H1 (cell line): ENCODE data around the gene LIPG. TPM values are rescaled to one million over a fixed set of nuclear protein-coding genes. Genes with fewer than 3 reads are reported as not detected.

Experiments
- CTCF ChIA-PET: fragments of 300-600 bp; sonication (Branson Sonifier 250); formaldehyde crosslinking; loops from one replicate; lab custom pipeline; 2021; ENCODE audit not compliant: partially characterized antibody; lab: Charles Lee
- POLR2A ChIA-PET: fragments of 300-600 bp; sonication (Branson Sonifier 250); formaldehyde crosslinking; loops from one replicate; lab custom pipeline; 2021; ENCODE audit warnings: inconsistent platforms; ENCODE audit not compliant: partially characterized antibody; lab: Charles Lee
- DNase-seq, 2 experiments: peaks; one replicate each; pipeline versions ENCODE4 v3.0.0 to v3.0.0-alpha.2; 2010 to 2022; ENCODE audit warnings: low spot score in 2 of 2, low read depth in 1 of 2, mixed read lengths in 1 of 2
- FAIRE-seq: peaks from 2 replicates; lab custom pipeline; 2011; peaks lifted over from hg19 to GRCh38; lab: Jason Lieb, UNC
- H2AFZ ChIP-seq: 2 replicates; pipeline ENCODE4 v1.8.1; 2012; ENCODE audit warnings: low read length, inconsistent platforms
- H2AK5ac ChIP-seq: 2 replicates; pipeline ENCODE4 v1.6.1; 2013; ENCODE audit warnings: low read depth, low read length
- H2BK120ac ChIP-seq: replicated peaks from 2 replicates; pipeline ENCODE3; 2013; ENCODE audit warnings: low read depth, low read length, inconsistent platforms
- H2BK12ac ChIP-seq: 2 replicates; pipeline ENCODE4 v1.6.1; 2013; ENCODE audit warnings: low read depth, low read length
- H2BK15ac ChIP-seq: 2 replicates; pipeline ENCODE4 v1.6.1; 2013; ENCODE audit warnings: low read length
- H2BK20ac ChIP-seq: 2 replicates; pipeline ENCODE4 v1.6.1; 2013; ENCODE audit warnings: low read length
- H2BK5ac ChIP-seq: 2 replicates; pipeline ENCODE4 v1.6.1; 2013; ENCODE audit warnings: low read depth, low read length
- H3K14ac ChIP-seq: 2 replicates; pipeline ENCODE4 v1.6.1; 2013; ENCODE audit warnings: inconsistent platforms; ENCODE audit not compliant: insufficient read length
- H3K18ac ChIP-seq: 2 replicates; pipeline ENCODE4 v1.6.1; 2013; ENCODE audit warnings: low read length; ENCODE audit errors: extremely low read depth
- H3K23ac ChIP-seq: 2 replicates; pipeline ENCODE4 v1.6.1; 2013; ENCODE audit warnings: inconsistent platforms; ENCODE audit not compliant: insufficient read length
- H3K23me2 ChIP-seq: 2 replicates; pipeline ENCODE4 v1.6.1; 2013; ENCODE audit warnings: low read depth, low read length
- H3K27ac ChIP-seq: 2 replicates; pipeline ENCODE4 v1.6.1; 2011; ENCODE audit warnings: low read depth, low read length, inconsistent platforms
- H3K27me3 ChIP-seq, 4 experiments: replicated peaks in 1 of 4; 1 replicate in 1 of 4; 2 replicates in 3 of 4; pipeline versions ENCODE4 v1.6.1 to v1.8.1; 2011 to 2013; ENCODE audit warnings: low read length in 3 of 4, mild to moderate bottlenecking in 3 of 4, inconsistent platforms in 2 of 4, mixed read lengths in 2 of 4, moderate library complexity in 1 of 4; ENCODE audit not compliant: control insufficient read depth in 3 of 4, insufficient read depth in 3 of 4; ENCODE audit errors: extremely low read depth in 1 of 4
- H3K36me3 ChIP-seq, 4 experiments: 2 replicates each; pipeline versions ENCODE4 v1.6.1 to v1.8.1; 2011 to 2013; ENCODE audit warnings: mild to moderate bottlenecking in 4 of 4, low read length in 3 of 4, moderate library complexity in 2 of 4, control low read depth in 1 of 4, inconsistent platforms in 1 of 4; ENCODE audit not compliant: insufficient read depth in 4 of 4, control insufficient read depth in 2 of 4
- H3K4ac ChIP-seq: replicated peaks from 2 replicates; pipeline ENCODE3; 2013; ENCODE audit warnings: low read length, low read depth, mixed read lengths, inconsistent platforms; ENCODE audit not compliant: insufficient read length
- H3K4me1 ChIP-seq, 4 experiments: replicated peaks in 1 of 4; 1 replicate in 1 of 4; 2 replicates in 3 of 4; pipeline versions ENCODE4 v1.6.1 to v1.8.1; 2011 to 2013; ENCODE audit warnings: low read length in 3 of 4, inconsistent platforms in 2 of 4, mixed read lengths in 1 of 4; ENCODE audit not compliant: insufficient read depth in 4 of 4, control insufficient read depth in 3 of 4
- H3K4me2 ChIP-seq, 2 experiments: 2 replicates each; pipeline versions ENCODE4 v1.6.1 to v1.8.1; 2011 to 2013; ENCODE audit warnings: low read depth in 2 of 2, low read length in 2 of 2, control low read depth in 1 of 2, inconsistent platforms in 1 of 2, mild to moderate bottlenecking in 1 of 2; ENCODE audit not compliant: insufficient read depth in 1 of 2
- H3K4me3 ChIP-seq, 4 experiments: fragments of 200-600, 300-600 bp in 1 of 4; sonication (generic), shearing (Covaris generic), sonication (Bioruptor Twin) in 1 of 4; 2 replicates each; pipeline versions ENCODE4 v1.5.1 to v1.8.1; 2011 to 2016; ENCODE audit warnings: low read length in 4 of 4, low read depth in 3 of 4, control low read depth in 2 of 4, inconsistent platforms in 2 of 4, mild to moderate bottlenecking in 2 of 4, mixed read lengths in 1 of 4, moderate library complexity in 1 of 4; ENCODE audit not compliant: insufficient read depth in 2 of 4; ENCODE audit errors: extremely low read depth in 1 of 4
- H3K56ac ChIP-seq: replicated peaks from 2 replicates; pipeline ENCODE3; 2013; ENCODE audit warnings: low read depth, mild to moderate bottlenecking, mixed read lengths, low read length, inconsistent platforms; ENCODE audit not compliant: insufficient read length
- H3K79me1 ChIP-seq: 2 replicates; pipeline ENCODE4 v1.6.1; 2013; ENCODE audit warnings: low read depth, low read length, control low read depth
- H3K79me2 ChIP-seq, 2 experiments: 2 replicates each; pipeline versions ENCODE4 v1.6.1 to v1.8.1; 2012 to 2013; ENCODE audit warnings: low read length in 2 of 2, mild to moderate bottlenecking in 2 of 2, inconsistent platforms in 1 of 2; ENCODE audit not compliant: insufficient read depth in 2 of 2, control insufficient read depth in 1 of 2
- H3K9ac ChIP-seq, 4 experiments: replicated peaks in 1 of 4; 1 replicate in 1 of 4; 2 replicates in 3 of 4; pipeline versions ENCODE4 v1.6.1 to v1.8.1; 2011 to 2013; ENCODE audit warnings: low read depth in 3 of 4, low read length in 3 of 4, control low read depth in 2 of 4, mild to moderate bottlenecking in 2 of 4, moderate library complexity in 2 of 4, inconsistent platforms in 1 of 4; ENCODE audit errors: extremely low read depth in 1 of 4
- H3K9me3 ChIP-seq, 2 experiments: 2 replicates each; pipeline versions ENCODE4 v1.6.1 to v1.8.1; 2012 to 2013; ENCODE audit warnings: mild to moderate bottlenecking in 2 of 2, moderate library complexity in 2 of 2, control low read depth in 1 of 2, inconsistent platforms in 1 of 2, low read depth in 1 of 2, low read length in 1 of 2, mixed read lengths in 1 of 2; ENCODE audit not compliant: insufficient read depth in 2 of 2
- H4K20me1 ChIP-seq, 2 experiments: replicated peaks in 1 of 2; 2 replicates each; pipeline versions ENCODE3 to v1.8.1; 2011 to 2013; ENCODE audit warnings: inconsistent platforms in 2 of 2, low read length in 2 of 2, mild to moderate bottlenecking in 1 of 2; ENCODE audit not compliant: insufficient read depth in 2 of 2, control insufficient read depth in 1 of 2
- H4K5ac ChIP-seq: 2 replicates; pipeline ENCODE4 v1.6.1; 2013; ENCODE audit warnings: low read length, low read depth, mixed read lengths, inconsistent platforms; ENCODE audit not compliant: insufficient read length
- H4K8ac ChIP-seq: 2 replicates; pipeline ENCODE4 v1.8.0; 2013; ENCODE audit warnings: mild to moderate bottlenecking, moderate library complexity, low read length, inconsistent platforms; ENCODE audit not compliant: insufficient read depth; ENCODE audit errors: extremely low read depth
- H4K91ac ChIP-seq: replicated peaks from 2 replicates; pipeline ENCODE3; 2013; ENCODE audit warnings: low read length, mixed read lengths, inconsistent platforms; ENCODE audit not compliant: insufficient read length
- BRCA1 ChIP-seq: IDR thresholded peaks from 2 replicates; pipeline ENCODE4 v1.6.1; 2012; ENCODE audit warnings: low read depth, low read length, improper control_type of control experiment
- MAX ChIP-seq: IDR thresholded peaks from 2 replicates; pipeline ENCODE4 v1.6.1; 2012; ENCODE audit warnings: inconsistent platforms
- POU5F1 ChIP-seq: IDR thresholded peaks from 2 replicates; pipeline ENCODE4 v1.6.1; 2011; ENCODE audit warnings: low read depth, mild to moderate bottlenecking, low read length, moderate library complexity
- WGBS, 2 experiments: shearing (Covaris generic) in 1 of 2; methylation state at CpG; one replicate each; pipeline versions ENCODE4 v1.1.6 to v1.1.7; 2013 to 2015; ENCODE audit warnings: low lambda C conversion rate in 2 of 2, mixed read lengths in 2 of 2, inconsistent platforms in 1 of 2, low coverage in 1 of 2, missing lambda C conversion rate in 1 of 2; ENCODE audit not compliant: insufficient replicate concordance in 2 of 2, insufficient coverage in 1 of 2, insufficient read length in 1 of 2; ENCODE audit errors: extremely low coverage in 1 of 2, missing lambda C conversion rate in 1 of 2; 5-methylcytosine and 5-hydroxymethylcytosine counted together
- polyA plus RNA-seq, 7 experiments: library from polyadenylated mRNA; depleted of rRNA in 3 of 7; stranded (reverse) in 5 of 7; unstranded in 2 of 7; fragments of >200 nt in 5 of 7; fragments of 200-250 nt in 2 of 7; gene quantifications; 1 replicate in 5 of 7; 2 replicates in 1 of 7; 4 replicates in 1 of 7; pipeline versions ENCODE4 v1.2.1 to v1.2.3, GENCODE V29; 2011 to 2013; ENCODE audit warnings: missing spikeins in 2 of 7, mixed read lengths in 2 of 7
- total RNA-seq: library from RNA; stranded (reverse); fragmentation: NEBNext Ultra II Directional; extraction: Animal tissue kit (Norgen Biotek cat#: 25700); gene quantifications from 2 replicates; pipeline ENCODE4 v1.2.1, GENCODE V29; 2021

LIPG gene
- total and polyA plus RNA-seq, 2 of the 8 experiments (the other 6 are each of a cell fraction or from before 2014, with no cell fraction given) = 9.2 to 9.8 TPM

GRCh38 chr18:49546719-49547273, 15.1 kb upstream of the LIPG start:
- Histone ChIP-seq H3K4me1 (no peaks in the 10 kb centered on the region), H3K4me3 (no peak overlapping the region), H3K23me2 (no peaks in the 10 kb centered on the region; the same call in 1 of the 2 replicates), H2BK15ac (no peak overlapping the region), H3K9ac (no peak overlapping the region), H2BK120ac (no peak overlapping the region), H3K36me3 (no peaks in the 10 kb centered on the region), H4K20me1 (no peaks in the 10 kb centered on the region), H2BK5ac (no peak overlapping the region), H4K5ac (no peak overlapping the region), H4K91ac (no peak overlapping the region), H3K4me2 (no peak overlapping the region; a peak in 2 of 4 replicates), H2AFZ (0 out of 2 replicates have a peak overlapping the region, but pooled peaks have one; percentile 49), H3K79me2 (no peaks in the 10 kb centered on the region), H3K9me3 (no peaks in the 10 kb centered on the region), H4K8ac (no peak overlapping the region), H3K18ac (no peak overlapping the region), H2BK20ac (no peak overlapping the region), H3K56ac (no peak overlapping the region), H3K14ac (no peak overlapping the region), H2BK12ac (no peak overlapping the region), H2AK5ac (no peak overlapping the region), H3K23ac (no peak overlapping the region), H3K27ac (no peak overlapping the region), H3K4ac (no peak overlapping the region), H3K27me3 (no peaks in the 10 kb centered on the region), H3K79me1 (no peaks in the 10 kb centered on the region)
- ChIA-PET POLR2A (interaction anchor here (1.4 kb wide), 1 partner anchor 13 kb away, joined by 4 read pairs; no protein-coding TSS in a partner anchor), CTCF (no interaction called here)
- TF ChIP-seq POU5F1 (no peak), MAX (no peak), BRCA1 (no peak)
- WGBS, 2 experiments = 75% methylated on average over 5 of the region's 5 CpGs; no CpG with 5 or more reads in 1 of the 2 experiments
- DNase-seq (no peak), FAIRE-seq (no peak)
